Upper lobe of right lung (tissue), 1 donor: ENCODE results near the gene TMEM38B. TPM values are rescaled to one million over a fixed set of nuclear protein-coding genes. Genes with fewer than 3 reads are reported as not detected.
A peak's percentile ranks its signal among the peaks of the same experiment; 100 is the strongest.

Experiments used
- ATAC-seq: fragments of 200-7000 bp; cut with Tn5 transposase; one replicate; pipeline ENCODE4 v1.9.1; 2020; ENCODE audit warnings: mild to moderate bottlenecking, moderate library complexity
- DNase-seq: peaks from one replicate; pipeline ENCODE4 v3.0.0-alpha.2; 2020
- H3K27ac ChIP-seq: fragments of 200-600 bp; one replicate; pipeline ENCODE4 v1.8.0; 2022
- H3K27me3 ChIP-seq: fragments of 200-600 bp; one replicate; pipeline ENCODE4 v1.8.0; 2022; ENCODE audit warnings: mild to moderate bottlenecking
- H3K36me3 ChIP-seq: fragments of 200-600 bp; one replicate; pipeline ENCODE4 v1.8.0; 2022
- H3K4me1 ChIP-seq: fragments of 200-600 bp; one replicate; pipeline ENCODE4 v1.8.0; 2022
- H3K4me3 ChIP-seq: fragments of 200-600 bp; one replicate; pipeline ENCODE4 v1.8.0; 2022; ENCODE audit warnings: mild to moderate bottlenecking
- H3K9me3 ChIP-seq: fragments of 200-600 bp; one replicate; pipeline ENCODE4 v1.8.0; 2022
- CTCF ChIP-seq: fragments of 200-600 bp; IDR thresholded peaks from one replicate; pipeline ENCODE4 v1.8.0; 2022; ENCODE audit warnings: antibody characterized with exemption
- intact Hi-C: fragments of 100-400 bp; cut with DNase I; formaldehyde crosslinking; loops from one replicate; pipeline ENCODE4 v1.11.0; 2022
- total RNA-seq: library from RNA; stranded (reverse); fragmentation: NEBNext Ultra II Directional; extraction: Animal tissue kit (Norgen Biotek cat#: 25700); gene quantifications from one replicate; pipeline ENCODE4 v1.2.1, GENCODE V29; 2021
- donor health status: DM: no; HTN: yes; CAD: no; lungs with severe emphysema.

The TMEM38B gene
- total RNA-seq, 1 donor from 2014 or later = 15.9 TPM

GRCh38 chr9:105656131-105656921 lies 38.0 kb upstream of the TMEM38B start:
- DNase-seq = no peak
- Histone ChIP-seq H3K27me3 (peaks cover 23% of the 10 kb centered on the region), H3K36me3 (no peaks in the 10 kb centered on the region), H3K9me3 (no peaks in the 10 kb centered on the region), H3K27ac (no peak overlapping the region), H3K4me3 (peak overlapping the region; percentile 42), H3K4me1 (peaks cover 10% of the 10 kb centered on the region)
- TF ChIP-seq CTCF = no peak
- ATAC-seq = peak; percentile 62
- intact Hi-C loops = no loop called here

- H3K27ac ChIP-seq = no peak overlapping the region
- H3K27me3 ChIP-seq = peaks cover 23% of the 10 kb centered on the region
- intact Hi-C loops = no loop called here
- H3K36me3 ChIP-seq = no peaks in the 10 kb centered on the region
- TF ChIP-seq CTCF = no peak
- DNase-seq = no peak
- peaks cover 10% of the 10 kb centered on the region for H3K4me1 ChIP-seq
- H3K9me3 ChIP-seq = no peaks in the 10 kb centered on the region
- no peak for ATAC-seq
- no peak overlapping the region for H3K4me3 ChIP-seq
Observed at GRCh38 chr9:105658351-105658750, 36.0 kb upstream of the TMEM38B start.

- no peak for TF ChIP-seq CTCF
- peaks cover 8% of the 10 kb centered on the region for H3K4me1 ChIP-seq
- H3K27ac ChIP-seq = no peak overlapping the region
- H3K4me3 ChIP-seq = no peak overlapping the region
- no peaks in the 10 kb centered on the region for H3K36me3 ChIP-seq
- no peak for ATAC-seq
- H3K9me3 ChIP-seq = no peaks in the 10 kb centered on the region
- H3K27me3 ChIP-seq = peaks cover 16% of the 10 kb centered on the region
- DNase-seq = no peak
- intact Hi-C loops = no loop called here
Observed at GRCh38 chr9:105661011-105661410, 33.3 kb upstream of the TMEM38B start.

DNA sequence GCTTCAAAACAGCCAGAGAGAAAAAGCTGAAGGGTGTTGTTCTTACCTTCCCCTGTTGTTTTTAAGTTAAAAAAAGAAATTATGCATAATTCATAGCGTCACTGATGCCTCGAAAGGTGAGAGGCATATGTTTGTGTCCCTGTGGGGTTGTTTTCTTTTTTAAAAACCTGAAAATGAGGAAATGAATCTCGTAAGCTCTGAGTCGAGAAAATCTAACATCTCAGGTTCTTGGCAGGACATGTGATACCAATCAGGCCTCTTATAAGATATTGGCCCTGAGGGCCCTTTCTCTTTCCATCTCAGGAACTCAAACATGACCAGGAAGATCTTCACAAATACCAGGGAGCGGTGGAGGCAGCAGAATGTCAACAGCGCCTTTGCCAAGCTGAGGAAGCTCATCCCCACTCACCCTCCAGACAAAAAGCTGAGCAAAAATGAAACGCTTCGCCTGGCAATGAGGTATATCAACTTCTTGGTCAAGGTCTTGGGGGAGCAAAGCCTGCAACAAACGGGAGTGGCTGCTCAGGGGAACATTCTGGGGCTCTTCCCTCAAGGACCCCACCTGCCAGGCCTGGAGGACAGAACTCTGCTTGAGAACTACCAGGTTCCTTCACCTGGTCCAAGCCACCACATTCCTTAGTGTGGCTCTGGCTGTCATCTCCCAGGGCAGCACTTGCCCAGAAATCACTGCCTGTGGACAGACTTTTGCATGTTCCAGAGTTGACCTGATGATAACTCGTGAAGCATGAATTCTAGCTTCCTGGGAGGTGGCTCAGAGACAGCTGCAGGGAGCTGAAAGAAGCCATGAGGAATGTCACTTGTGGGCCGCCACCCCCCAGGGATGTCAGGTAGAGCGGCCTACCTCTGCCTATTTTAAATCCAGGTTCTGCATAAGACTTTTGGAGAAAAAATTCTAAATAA lies 31.9 kb upstream of the TMEM38B start, which contains the start of gene TAL2:
TAL2 (plus strand) TSS at position 274 of the 921 bp plus-strand sequence; CDS start at position 314, 40 bp downstream.
- no peak within 1 kb of the TSS for H3K4me3 ChIP-seq
- TF ChIP-seq CTCF = no peak
- no peaks in the 10 kb centered on the region for H3K36me3 ChIP-seq
- no peak for DNase-seq
- peaks cover 2% of the 10 kb centered on the region for H3K27me3 ChIP-seq
- no peaks in the 10 kb centered on the region for H3K9me3 ChIP-seq
- no peaks in the 10 kb centered on the region for H3K4me1 ChIP-seq
- ATAC-seq = no peak
- intact Hi-C loops = no loop called here
- H3K27ac ChIP-seq = no peak within 1 kb of the TSS

DNA sequence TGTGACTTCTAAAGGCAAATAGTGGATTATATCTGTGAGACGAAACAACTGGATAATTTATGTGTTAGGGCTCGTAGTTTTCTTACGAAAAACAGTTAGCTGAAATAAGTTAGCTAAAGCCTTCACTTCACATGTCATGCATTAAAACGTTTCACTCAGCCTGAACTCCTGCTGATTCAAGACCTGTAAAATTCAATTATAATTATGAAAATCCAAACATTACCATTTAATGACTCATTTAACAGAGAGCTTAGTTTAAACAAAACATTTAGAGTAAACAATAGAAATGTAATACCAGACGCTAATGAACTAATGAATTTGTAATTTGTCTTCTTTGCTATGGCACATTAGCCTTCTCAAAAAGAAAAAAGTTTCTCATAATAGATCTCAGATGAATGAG lies 30.4 kb upstream of the TMEM38B start:
- no peak overlapping the region for H3K27ac ChIP-seq
- no peaks in the 10 kb centered on the region for H3K4me1 ChIP-seq
- H3K27me3 ChIP-seq = no peaks in the 10 kb centered on the region
- H3K9me3 ChIP-seq = no peaks in the 10 kb centered on the region
- intact Hi-C loops = no loop called here
- no peak overlapping the region for H3K4me3 ChIP-seq
- TF ChIP-seq CTCF = no peak
- DNase-seq (no peak), ATAC-seq (no peak)
- no peaks in the 10 kb centered on the region for H3K36me3 ChIP-seq
